Endothelial cell of umbilical vein (primary cell): ENCODE measurements around the gene IGSF23. TPM values are rescaled to one million over a fixed set of nuclear protein-coding genes. Genes with fewer than 3 reads are reported as not detected.

Source experiments
- Bru-seq: library from RNA; stranded (reverse); fragments of 400-500 nt; gene quantifications from one replicate; lab custom pipeline; 2021; lab: Mats Ljungman, UMichigan
- BruChase-seq, 2 experiments: library from RNA; stranded (reverse); fragments of 400-500 nt; gene quantifications; one replicate each; lab custom pipeline; 2021; lab: Mats Ljungman, UMichigan
- BruUV-seq: library from RNA; stranded (reverse); fragments of 400-500 nt; replicated peaks from 2 replicates; lab custom pipeline; 2021; lab: Mats Ljungman, UMichigan
- CTCF ChIA-PET: fragments of 300-600, 350-600 bp; sonication (Branson Sonifier 250); formaldehyde crosslinking; loops from one replicate; lab custom pipeline; 2021; ENCODE audit warnings: antibody characterized with exemption, inconsistent platforms; lab: Charles Lee
- POLR2A ChIA-PET: fragments of 300-600, 350-600 bp; sonication (Branson Sonifier 250); formaldehyde crosslinking; loops from one replicate; lab custom pipeline; 2021; ENCODE audit warnings: antibody characterized with exemption, inconsistent platforms; lab: Charles Lee
- DNase-seq: peaks from one replicate; pipeline ENCODE4 v3.0.0-alpha.2; 2011; ENCODE audit warnings: low read depth, low spot score
- FAIRE-seq: peaks from 2 replicates; lab custom pipeline; 2011; peaks lifted over from hg19 to GRCh38; lab: Jason Lieb, UNC
- H2AFZ ChIP-seq: 2 replicates; pipeline ENCODE4 v1.6.0; 2012; ENCODE audit warnings: low read depth, low read length, control low read depth, inconsistent platforms
- H3K27ac ChIP-seq: 2 replicates; pipeline ENCODE4 v1.5.1; 2011; ENCODE audit warnings: low read depth, mild to moderate bottlenecking, control low read depth, low read length, moderate library complexity; ENCODE audit not compliant: insufficient read depth
- H3K27me3 ChIP-seq, 2 experiments: 2 replicates each; pipeline versions ENCODE4 v1.6.0 to v1.6.1; 2011; ENCODE audit warnings: low read length in 2 of 2, mixed read lengths in 1 of 2; ENCODE audit not compliant: control insufficient read depth in 2 of 2, insufficient read depth in 2 of 2
- H3K36me3 ChIP-seq, 2 experiments: 2 replicates in 1 of 2; 3 replicates in 1 of 2; pipeline ENCODE4 v1.5.1; 2011; ENCODE audit warnings: low read length in 2 of 2, mild to moderate bottlenecking in 1 of 2, moderate library complexity in 1 of 2; ENCODE audit not compliant: control insufficient read depth in 2 of 2, insufficient read depth in 2 of 2; ENCODE audit errors: extremely low read depth in 1 of 2
- H3K4me1 ChIP-seq: 3 replicates; pipeline ENCODE4 v1.5.1; 2011; ENCODE audit warnings: mild to moderate bottlenecking, low read length; ENCODE audit not compliant: control insufficient read depth, insufficient read depth; ENCODE audit errors: extremely low read depth
- H3K4me2 ChIP-seq: 2 replicates; pipeline ENCODE4 v1.6.1; 2011; ENCODE audit warnings: low read length, control low read depth, mixed read lengths; ENCODE audit not compliant: insufficient read depth
- H3K4me3 ChIP-seq, 3 experiments: fragments of 200-600 bp in 1 of 3; sonication (generic), shearing (Covaris generic) in 1 of 3; replicated peaks in 1 of 3; 2 replicates each; pipeline ENCODE4 v1.5.1; 2011 to 2016; ENCODE audit warnings: control low read depth in 3 of 3, low read length in 3 of 3, mild to moderate bottlenecking in 2 of 3, inconsistent platforms in 1 of 3, low read depth in 1 of 3, moderate library complexity in 1 of 3; ENCODE audit not compliant: insufficient read depth in 1 of 3
- H3K79me2 ChIP-seq: 2 replicates; pipeline ENCODE4 v1.6.0; 2012; ENCODE audit warnings: low read length, inconsistent platforms; ENCODE audit not compliant: control insufficient read depth, insufficient read depth
- H3K9ac ChIP-seq: replicated peaks from 2 replicates; pipeline ENCODE3; 2011; ENCODE audit warnings: low read length, control low read depth; ENCODE audit not compliant: insufficient read depth; ENCODE audit errors: extremely low read depth
- H3K9me1 ChIP-seq: replicated peaks from 3 replicates; pipeline ENCODE4 v1.6.0; 2011; ENCODE audit warnings: mild to moderate bottlenecking, low read length; ENCODE audit not compliant: control insufficient read depth, insufficient read depth; ENCODE audit errors: extremely low read depth
- H3K9me3 ChIP-seq: replicated peaks from 2 replicates; pipeline ENCODE4 v1.5.1; 2012; ENCODE audit warnings: low read length, inconsistent platforms; ENCODE audit not compliant: control insufficient read depth, insufficient read depth
- H4K20me1 ChIP-seq: replicated peaks from 2 replicates; pipeline ENCODE3; 2011; ENCODE audit warnings: mild to moderate bottlenecking, low read length; ENCODE audit not compliant: control insufficient read depth, insufficient read depth; ENCODE audit errors: extremely low read depth
- CTCF ChIP-seq, 2 donors: IDR thresholded peaks; 1 replicate in 1 of 2; 2 replicates in 1 of 2; pipeline ENCODE4 v1.5.1; 2011; ENCODE audit warnings: low read length in 2 of 2, mild to moderate bottlenecking in 2 of 2, moderate library complexity in 2 of 2, control low read depth in 1 of 2, inconsistent platforms in 1 of 2, low read depth in 1 of 2; ENCODE audit not compliant: insufficient read depth in 1 of 2; ENCODE audit errors: extremely low read depth in 1 of 2
- EZH2 ChIP-seq: IDR thresholded peaks from 2 replicates; pipeline ENCODE4 v1.6.1; 2012; ENCODE audit warnings: borderline replicate concordance, low read depth, mild to moderate bottlenecking, moderate library complexity, low read length, inconsistent platforms; ENCODE audit not compliant: severe bottlenecking
- FOS ChIP-seq: IDR thresholded peaks from 2 replicates; pipeline ENCODE4 v1.6.1; 2011; ENCODE audit warnings: mild to moderate bottlenecking, low read length, moderate library complexity, borderline replicate concordance; ENCODE audit not compliant: insufficient read depth
- GATA2 ChIP-seq: IDR thresholded peaks from 2 replicates; pipeline ENCODE4 v1.7.0; 2011; ENCODE audit warnings: low read depth, mild to moderate bottlenecking, moderate library complexity, mixed read lengths, low read length; ENCODE audit not compliant: insufficient read length, insufficient read depth
- JUN ChIP-seq: IDR thresholded peaks from 2 replicates; pipeline ENCODE4 v1.6.1; 2011; ENCODE audit warnings: borderline replicate concordance, low read depth; ENCODE audit not compliant: insufficient read length, insufficient read depth
- MAX ChIP-seq: IDR thresholded peaks from 2 replicates; pipeline ENCODE4 v1.6.1; 2011; ENCODE audit not compliant: insufficient read depth, insufficient read length
- MYC ChIP-seq: IDR thresholded peaks from one replicate; pipeline ENCODE4 v1.6.1; 2011; ENCODE audit warnings: mild to moderate bottlenecking, low read depth, low read length
- POLR2A ChIP-seq: IDR thresholded peaks from 2 replicates; pipeline ENCODE4 v1.6.1; 2012; ENCODE audit warnings: low read depth, mild to moderate bottlenecking, control low read depth, low read length
- POLR2AphosphoS5 ChIP-seq: IDR thresholded peaks from 2 replicates; pipeline ENCODE4 v1.6.1; 2012; ENCODE audit warnings: low read depth, mild to moderate bottlenecking, control low read depth, low read length, moderate library complexity; ENCODE audit not compliant: insufficient read depth
- dilution Hi-C: fragments of 300-500 bp; cut with MboI; formaldehyde crosslinking; loops from one replicate; pipeline ENCODE4 v1.15.0; 2019; ENCODE audit warnings: low sequenced_read_pairs; ENCODE audit not compliant: extremely low pct_ligation_motif_present
- intact Hi-C: fragments of 100-400 bp; cut with micrococcal nuclease; formaldehyde crosslinking; loops from one replicate; pipeline ENCODE4 v1.10.0; 2022
- long read RNA-seq: library from polyadenylated mRNA; stranded (forward); transcript quantifications from one replicate; pipeline ENCODE4 v2.0.0, GENCODE V29; 2021
- polyA minus RNA-seq, 3 experiments: library from RNA; depleted of rRNA, polyadenylated mRNA; stranded (reverse); fragments of >200 nt; gene quantifications; 1 replicate in 1 of 3; 2 replicates in 2 of 3; pipeline ENCODE4 v1.2.3, GENCODE V29; 2011
- polyA plus RNA-seq, 4 experiments: library from polyadenylated mRNA; depleted of rRNA in 3 of 4; stranded (reverse) in 3 of 4; unstranded in 1 of 4; fragments of >200 nt; gene quantifications; 2 replicates each; pipeline versions ENCODE4 v1.2.1 to v1.2.3, GENCODE V29; 2011 to 2012; ENCODE audit warnings: missing spikeins in 1 of 4
- total RNA-seq: library from RNA; stranded (reverse); gene quantifications from 2 replicates; pipeline ENCODE4 v1.2.3, GENCODE V29; 2021

Gene IGSF23
- total RNA-seq (0.35 TPM in 1 of 2 replicates, not detected in the other), polyA plus RNA-seq (0.73 and 0.81 TPM in 2 replicates), polyA minus RNA-seq (0.42 TPM in 1 of 2 replicates, not detected in the other), Bru-seq, nascent RNA (percentile 9 among the genes with signal in this experiment), BruChase-seq, experiment 1, labeled RNA remaining after a 6-hour chase (percentile 19 among the genes with signal in this experiment), BruChase-seq, experiment 2, labeled RNA remaining after a 2-hour chase (percentile 11 among the genes with signal in this experiment)
- polyA plus RNA-seq (2011; cell fraction: cytosol; rRNA removed) = 0.58 and 0.59 TPM in 2 replicates
- polyA plus RNA-seq (2011; cell fraction: nucleus; rRNA removed) = 0.28 and 0.39 TPM in 2 replicates
- polyA plus RNA-seq (2012) = 0.78 and 1.4 TPM in 2 replicates
- polyA minus RNA-seq (2011; cell fraction: cytosol; rRNA and poly(A)+ RNA removed) = not detected
- polyA minus RNA-seq (2011; cell fraction: nucleus; rRNA and poly(A)+ RNA removed) = not detected in 2 replicates
- long read RNA-seq, partial matches to known transcripts = 0 of 1 reads
- long read RNA-seq, other reads (novel, unspliced or antisense) = 1 of 1 reads

GRCh38 chr19:44613295-44614178 lies at the start of gene IGSF23:
Gene IGSF23, plus strand, starts transcription at chr19:44613563. Its CDS starts 83 bp downstream, at chr19:44613646.
- Histone ChIP-seq H3K36me3 (no peaks in the 10 kb centered on the region), H3K79me2 (no peaks in the 10 kb centered on the region), H4K20me1 (no peaks in the 10 kb centered on the region), H3K4me3 (no peak within 1 kb of the TSS), H3K9me3 (no peaks in the 10 kb centered on the region), H3K27me3 (no peaks in the 10 kb centered on the region), H2AFZ (no peak within 1 kb of the TSS), H3K4me1 (peaks cover 10% of the 10 kb centered on the region), H3K9ac (no peak within 1 kb of the TSS), H3K9me1 (no peaks in the 10 kb centered on the region), H3K4me2 (no peak within 1 kb of the TSS), H3K27ac (no peak within 1 kb of the TSS)
- no TSS peak for BruUV-seq
- intact Hi-C loops = no loop called here
- CTCF ChIA-PET = interaction anchor here (1.3 kb wide), 1 partner anchor 13 kb away, joined by 3 read pairs; no protein-coding TSS in a partner anchor
- POLR2A ChIA-PET = interaction anchor here (0.6 kb wide), 1 partner anchor 9 kb away, joined by 11 read pairs; no protein-coding TSS in a partner anchor
- dilution Hi-C loops = no loop called here
- DNase-seq = no peak
- no peak for TF ChIP-seq GATA2
- no peak for TF ChIP-seq POLR2AphosphoS5
- TF ChIP-seq POLR2A = no peak
- no peak for TF ChIP-seq MYC
- no peak for TF ChIP-seq MAX
- TF ChIP-seq FOS = no peak
- no peak for TF ChIP-seq CTCF (IDR thresholded peaks at IDR 0.05; ENCODE audit: extremely low read depth in 1 of 2, insufficient read depth in 1 of 2, low read depth in 1 of 2, low read length in 2 of 2)
- TF ChIP-seq JUN = no peak
- TF ChIP-seq EZH2 = no peak
- FAIRE-seq = no peak
